ENCODE results near the gene RSBN1L. TPM values are rescaled to one million over a fixed set of nuclear protein-coding genes. Genes with fewer than 3 reads are reported as not detected.

RSBN1L gene
- total RNA-seq, 1 donor from 2014 or later: 27.7 TPM

DNA sequence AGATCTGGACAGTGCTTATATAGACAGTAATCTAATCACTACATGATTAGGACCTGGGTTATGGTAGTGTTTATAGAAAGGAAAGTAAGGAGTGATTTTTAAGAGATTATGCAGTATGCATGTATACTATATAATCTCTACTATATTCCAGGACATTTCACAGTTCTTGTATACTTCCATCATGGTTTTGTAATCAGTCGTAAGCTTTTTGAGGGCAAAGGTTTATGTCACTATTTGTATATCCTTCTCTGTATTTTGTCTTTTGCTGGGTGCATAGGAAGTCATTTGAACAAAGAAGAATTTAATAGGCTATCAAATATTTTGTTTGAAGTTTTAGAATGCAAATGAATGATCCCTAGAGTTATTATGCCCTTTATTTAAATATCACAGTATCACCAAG, 39.2 kb downstream of the RSBN1L start:
- no peak for DNase-seq
- H3K4me1 ChIP-seq: peaks cover 6% of the 10 kb centered on the region
- no peak overlapping the region for H3K4me3 ChIP-seq
- H3K27ac ChIP-seq: no peak overlapping the region
- no peaks in the 10 kb centered on the region for H3K27me3 ChIP-seq
- intact Hi-C loops (cut with DNase I): no loop called here
- ATAC-seq: no peak
- H3K9me3 ChIP-seq: no peaks in the 10 kb centered on the region
- H3K36me3 ChIP-seq: peaks cover 14% of the 10 kb centered on the region
- TF ChIP-seq, protein P1, sequence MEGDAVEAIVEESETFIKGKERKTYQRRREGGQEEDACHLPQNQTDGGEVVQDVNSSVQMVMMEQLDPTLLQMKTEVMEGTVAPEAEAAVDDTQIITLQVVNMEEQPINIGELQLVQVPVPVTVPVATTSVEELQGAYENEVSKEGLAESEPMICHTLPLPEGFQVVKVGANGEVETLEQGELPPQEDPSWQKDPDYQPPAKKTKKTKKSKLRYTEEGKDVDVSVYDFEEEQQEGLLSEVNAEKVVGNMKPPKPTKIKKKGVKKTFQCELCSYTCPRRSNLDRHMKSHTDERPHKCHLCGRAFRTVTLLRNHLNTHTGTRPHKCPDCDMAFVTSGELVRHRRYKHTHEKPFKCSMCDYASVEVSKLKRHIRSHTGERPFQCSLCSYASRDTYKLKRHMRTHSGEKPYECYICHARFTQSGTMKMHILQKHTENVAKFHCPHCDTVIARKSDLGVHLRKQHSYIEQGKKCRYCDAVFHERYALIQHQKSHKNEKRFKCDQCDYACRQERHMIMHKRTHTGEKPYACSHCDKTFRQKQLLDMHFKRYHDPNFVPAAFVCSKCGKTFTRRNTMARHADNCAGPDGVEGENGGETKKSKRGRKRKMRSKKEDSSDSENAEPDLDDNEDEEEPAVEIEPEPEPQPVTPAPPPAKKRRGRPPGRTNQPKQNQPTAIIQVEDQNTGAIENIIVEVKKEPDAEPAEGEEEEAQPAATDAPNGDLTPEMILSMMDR (IDR thresholded peaks at IDR 0.05): no peak

DNA sequence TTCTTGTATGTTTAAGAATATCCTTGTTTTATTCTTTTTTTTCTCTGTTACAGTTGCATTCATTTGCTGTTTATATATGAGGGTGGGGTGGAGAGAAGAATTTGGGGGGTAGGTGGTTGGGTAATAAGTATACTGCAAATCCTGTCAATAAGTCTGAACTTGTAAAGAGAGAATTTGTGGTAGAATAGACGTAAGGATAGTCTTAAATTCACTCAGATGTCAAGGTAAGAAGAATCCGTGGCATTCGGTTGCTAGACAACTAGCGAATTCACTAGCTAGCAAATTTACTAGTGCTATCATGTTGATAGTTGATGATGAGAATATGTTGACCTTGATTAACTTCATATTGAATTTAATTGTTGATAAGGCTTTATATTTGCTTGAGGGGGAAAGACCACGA, 40.7 kb downstream of the RSBN1L start:
- TF ChIP-seq, protein P1 (IDR thresholded peaks at IDR 0.05): no peak
- H3K27ac ChIP-seq: no peak overlapping the region
- no peak for ATAC-seq

DNA sequence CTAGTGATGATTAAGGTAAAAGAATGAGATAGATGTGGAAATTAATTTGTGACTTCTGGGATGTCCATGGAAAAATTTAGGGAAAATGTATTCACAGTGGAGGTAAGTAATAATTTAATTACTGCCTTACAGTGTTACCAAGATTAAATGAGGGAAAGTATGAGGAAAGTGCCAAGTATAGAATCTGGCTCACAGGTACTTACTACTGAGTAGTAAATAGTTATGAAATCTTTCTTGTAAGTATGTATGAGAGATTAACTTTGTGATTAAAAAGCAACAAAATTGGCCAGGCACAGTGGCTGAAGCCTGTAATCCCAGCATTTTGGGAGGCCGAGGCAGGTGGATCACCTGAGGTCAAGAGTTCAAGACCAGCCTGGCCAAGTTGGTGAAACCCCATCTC, 42.1 kb downstream of the RSBN1L start:
- H3K4me1 ChIP-seq: peaks cover 6% of the 10 kb centered on the region
- peaks cover 14% of the 10 kb centered on the region for H3K36me3 ChIP-seq
- no peak for DNase-seq
- no peak overlapping the region for H3K27ac ChIP-seq
- intact Hi-C loops (cut with DNase I): no loop called here
- TF ChIP-seq, protein P1 (IDR thresholded peaks at IDR 0.05): no peak
- no peaks in the 10 kb centered on the region for H3K27me3 ChIP-seq
- ATAC-seq: no peak
- no peak overlapping the region for H3K4me3 ChIP-seq
- H3K9me3 ChIP-seq: no peaks in the 10 kb centered on the region

More for the DNA sequence above, 40.7 kb downstream of the RSBN1L start:
- Histone ChIP-seq H3K27me3 (no peaks in the 10 kb centered on the region), H3K4me1 (peaks cover 6% of the 10 kb centered on the region), H3K4me3 (no peak overlapping the region), H3K36me3 (peaks cover 14% of the 10 kb centered on the region), H3K9me3 (no peaks in the 10 kb centered on the region)
- no peak for DNase-seq
- intact Hi-C loops (cut with DNase I): no loop called here

DNA sequence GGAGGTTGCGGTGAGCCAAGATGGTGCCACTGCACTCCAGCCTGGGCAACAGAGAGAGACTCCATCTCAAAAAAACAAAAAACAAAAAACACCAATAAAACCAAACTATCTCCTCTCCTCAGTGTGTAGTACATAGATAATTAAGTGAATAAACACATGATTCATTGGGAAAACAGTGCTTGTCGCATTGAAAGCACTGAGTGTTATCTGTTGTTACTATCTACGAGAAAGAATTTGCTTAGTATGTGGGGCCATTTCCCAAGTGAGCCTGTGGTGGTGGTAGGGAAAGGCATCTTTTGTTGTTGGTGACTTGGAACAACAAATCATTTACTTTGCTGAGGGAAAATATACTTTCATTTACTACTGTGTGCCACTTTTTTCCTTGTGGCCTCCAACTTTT, 42.6 kb downstream of the RSBN1L start:
- intact Hi-C loops (cut with DNase I): no loop called here
- peaks cover 3% of the 10 kb centered on the region for H3K4me1 ChIP-seq
- TF ChIP-seq, protein P1 (IDR thresholded peaks at IDR 0.05): no peak
- H3K4me3 ChIP-seq: no peak overlapping the region
- no peaks in the 10 kb centered on the region for H3K27me3 ChIP-seq
- peaks cover 14% of the 10 kb centered on the region for H3K36me3 ChIP-seq
- H3K9me3 ChIP-seq: no peaks in the 10 kb centered on the region
- no peak for ATAC-seq
- no peak for DNase-seq
- no peak overlapping the region for H3K27ac ChIP-seq

DNA sequence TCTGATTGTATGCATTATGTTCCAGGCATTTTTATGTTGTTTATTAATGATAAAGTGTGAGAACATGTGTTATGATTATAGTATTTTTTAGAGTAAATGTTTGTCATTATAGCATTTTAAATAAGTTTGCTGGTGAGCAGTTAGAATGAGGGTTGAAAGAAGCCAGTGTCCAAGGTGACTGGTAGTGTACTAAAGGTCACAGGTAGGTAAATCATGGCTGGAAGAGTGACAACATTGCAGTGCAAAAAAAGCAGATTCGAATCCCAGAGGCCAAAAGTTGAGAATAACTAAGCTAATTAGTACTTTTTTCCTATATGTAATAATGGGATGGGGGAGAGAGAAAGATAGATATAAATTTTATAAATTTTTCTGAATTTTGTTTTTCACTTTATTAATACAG, 44.0 kb downstream of the RSBN1L start:
- no peak for ATAC-seq
- intact Hi-C loops (cut with DNase I): no loop called here
- H3K36me3 ChIP-seq: peaks cover 14% of the 10 kb centered on the region
- H3K27me3 ChIP-seq: no peaks in the 10 kb centered on the region
- no peak for DNase-seq
- TF ChIP-seq, protein P1 (IDR thresholded peaks at IDR 0.05): no peak
- H3K4me1 ChIP-seq: no peaks in the 10 kb centered on the region
- H3K9me3 ChIP-seq: no peaks in the 10 kb centered on the region
- H3K4me3 ChIP-seq: no peak overlapping the region
- no peak overlapping the region for H3K27ac ChIP-seq

DNA sequence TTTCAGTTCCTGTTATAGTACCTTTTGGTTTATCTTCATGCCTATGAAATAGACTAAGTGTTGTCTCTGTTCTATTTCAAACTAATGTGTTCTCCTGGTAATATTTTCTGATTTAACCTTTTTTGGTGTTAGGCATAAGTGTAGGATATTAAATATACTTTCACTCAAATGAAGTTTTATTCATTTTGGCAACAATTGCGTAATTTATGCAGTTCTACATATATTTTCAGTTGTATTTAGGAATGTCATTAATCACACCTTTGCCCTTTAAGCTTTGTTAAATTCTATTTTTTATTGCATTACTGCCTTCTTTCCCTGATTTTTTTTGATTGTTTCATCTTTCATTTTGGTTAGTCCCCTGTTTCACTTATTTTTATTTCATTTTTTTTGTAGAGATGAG, 47.3 kb downstream of the RSBN1L start:
- TF ChIP-seq, protein P1 (IDR thresholded peaks at IDR 0.05): no peak
- intact Hi-C loops (cut with DNase I): no loop called here
- Histone ChIP-seq H3K27ac (no peak overlapping the region), H3K9me3 (no peaks in the 10 kb centered on the region), H3K4me1 (no peaks in the 10 kb centered on the region), H3K36me3 (peaks cover 4% of the 10 kb centered on the region), H3K27me3 (no peaks in the 10 kb centered on the region), H3K4me3 (no peak overlapping the region)
- DNase-seq (no peak), ATAC-seq (no peak)
